ENCODE data around the gene PERM1. TPM values are rescaled to one million over a fixed set of nuclear protein-coding genes. Genes with fewer than 3 reads are reported as not detected.
A peak's percentile ranks its signal among the peaks of the same experiment; 100 is the strongest.

PERM1 gene
- total RNA-seq, 1 experiment from 2014 or later: not detected

DNA sequence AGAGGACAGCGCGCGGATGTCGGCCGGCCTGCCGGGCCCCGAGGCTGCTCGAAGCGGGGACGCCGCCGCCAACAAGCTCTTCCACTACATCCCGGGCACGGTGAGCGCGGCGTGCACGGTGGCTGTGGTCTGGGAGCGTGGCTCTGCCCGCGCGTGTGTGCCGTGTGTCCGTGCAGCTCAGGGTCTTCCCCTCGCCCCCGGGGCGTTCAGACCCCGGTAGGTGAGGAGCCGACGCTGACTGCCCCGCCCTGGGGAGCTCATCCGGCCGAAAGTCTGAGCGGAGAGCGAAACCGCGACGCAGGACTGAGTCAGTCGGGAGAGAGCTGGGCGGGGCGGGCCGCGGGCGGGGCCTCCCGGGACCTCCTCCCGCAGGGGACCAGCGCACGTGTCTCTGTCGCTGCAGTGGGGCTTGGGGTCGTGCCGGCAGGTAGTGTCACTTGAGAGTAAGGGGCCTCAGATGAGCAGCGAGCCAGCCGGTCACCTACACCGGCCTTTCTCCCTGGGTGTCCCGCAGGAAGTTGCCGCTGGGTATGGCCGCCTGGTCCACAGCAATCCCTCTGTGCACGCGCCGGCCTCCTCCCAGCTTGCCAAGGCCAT is 15.1 kb downstream of the PERM1 start:
- peak; percentile 47 for DNase-seq (ENCODE audit: extremely low read depth, low read depth)

DNA sequence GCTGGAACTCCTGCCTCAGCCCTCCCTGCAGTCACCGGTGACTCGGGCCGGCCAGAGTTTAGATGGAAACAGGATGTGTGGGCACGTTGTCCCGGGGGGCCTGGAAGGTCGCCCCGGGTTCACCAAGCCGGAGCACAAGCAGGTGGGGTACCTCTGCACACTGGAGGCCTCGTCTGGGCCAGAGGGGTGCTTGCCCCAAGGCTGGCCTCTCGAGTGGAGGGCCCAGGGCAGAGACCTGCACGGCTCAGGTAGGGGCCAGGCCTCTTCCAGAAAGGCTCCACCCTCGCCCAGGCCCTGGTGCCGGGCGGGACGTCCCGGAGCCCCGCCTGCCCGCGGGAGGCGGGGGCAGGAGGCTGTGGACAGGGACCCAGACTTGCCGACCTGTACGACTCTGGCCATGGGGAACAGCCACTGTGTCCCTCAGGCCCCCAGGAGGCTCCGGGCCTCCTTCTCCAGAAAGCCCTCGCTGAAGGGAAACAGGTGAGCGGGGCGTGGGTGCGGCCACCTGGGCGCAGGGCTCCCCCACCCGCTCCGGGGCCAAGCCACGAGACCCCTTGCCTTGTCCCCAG is 15.7 kb downstream of the PERM1 start, which contains the start of gene PLEKHN1:
Gene PLEKHN1 (plus strand): TSS at position 348 of the 569 bp plus-strand sequence. CDS start 50 bp downstream, at position 398.
- DNase-seq (ENCODE audit: extremely low read depth, low read depth): no peak

DNA sequence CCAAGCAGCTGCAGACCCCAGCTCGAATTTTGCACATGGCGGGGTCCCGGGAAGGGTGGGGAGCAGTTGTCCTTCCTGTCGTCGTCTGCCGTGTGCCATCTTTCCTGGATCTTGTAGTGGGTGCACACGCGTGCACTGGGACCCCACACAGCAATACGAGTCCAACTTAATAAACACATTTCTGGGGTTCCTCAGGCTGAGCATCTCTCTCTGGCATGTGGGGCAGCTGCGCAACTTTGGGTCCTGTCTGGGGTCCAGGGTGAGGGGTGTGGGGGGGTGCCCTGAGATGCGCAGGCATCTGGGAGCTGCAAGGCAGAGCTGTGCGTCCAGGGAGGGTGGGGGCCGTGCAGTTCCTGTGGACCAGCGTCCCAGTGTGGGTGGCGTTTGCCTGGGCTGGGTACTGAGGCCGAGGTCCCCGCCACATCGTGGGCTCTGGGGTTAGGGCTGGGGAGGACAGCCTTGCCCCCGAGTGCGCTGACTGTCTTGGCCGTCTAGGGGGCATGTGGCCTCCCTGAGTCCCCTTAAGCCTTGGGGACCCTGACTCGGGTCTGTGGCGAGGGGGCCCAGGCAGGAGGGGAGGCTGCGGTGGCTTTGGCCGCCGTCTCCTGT is 16.3 kb downstream of the PERM1 start:
- DNase-seq (ENCODE audit: extremely low read depth, low read depth): no peak

GRCh38 chr1:964691-965525 is 17.0 kb downstream of the PERM1 start:
- no peak for DNase-seq (ENCODE audit: extremely low read depth, low read depth)

- DNase-seq (ENCODE audit: extremely low read depth, low read depth): no peak
These were observed 18.0 kb downstream of the PERM1 start for GRCh38 chr1:963746-964525.

DNA sequence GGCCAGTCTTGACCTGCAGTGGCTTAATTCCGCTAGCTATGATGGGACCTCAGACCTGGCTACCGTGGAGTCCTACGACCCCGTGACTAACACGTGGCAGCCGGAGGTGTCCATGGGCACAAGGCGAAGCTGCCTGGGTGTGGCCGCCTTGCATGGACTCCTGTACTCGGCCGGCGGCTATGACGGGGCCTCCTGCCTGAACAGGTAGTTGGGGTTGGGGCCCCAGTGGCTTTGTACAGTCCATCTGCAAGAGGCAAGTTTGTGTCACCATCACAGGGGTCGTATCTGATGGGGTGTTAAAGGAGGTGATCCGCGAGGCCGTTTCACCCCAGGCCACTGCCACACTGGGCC is 18.6 kb downstream of the PERM1 start:
- DNase-seq (ENCODE audit: extremely low read depth, low read depth): no peak

GRCh38 chr1:962381-963300 is 19.3 kb downstream of the PERM1 start:
- no peak for DNase-seq (ENCODE audit: extremely low read depth, low read depth)

DNA sequence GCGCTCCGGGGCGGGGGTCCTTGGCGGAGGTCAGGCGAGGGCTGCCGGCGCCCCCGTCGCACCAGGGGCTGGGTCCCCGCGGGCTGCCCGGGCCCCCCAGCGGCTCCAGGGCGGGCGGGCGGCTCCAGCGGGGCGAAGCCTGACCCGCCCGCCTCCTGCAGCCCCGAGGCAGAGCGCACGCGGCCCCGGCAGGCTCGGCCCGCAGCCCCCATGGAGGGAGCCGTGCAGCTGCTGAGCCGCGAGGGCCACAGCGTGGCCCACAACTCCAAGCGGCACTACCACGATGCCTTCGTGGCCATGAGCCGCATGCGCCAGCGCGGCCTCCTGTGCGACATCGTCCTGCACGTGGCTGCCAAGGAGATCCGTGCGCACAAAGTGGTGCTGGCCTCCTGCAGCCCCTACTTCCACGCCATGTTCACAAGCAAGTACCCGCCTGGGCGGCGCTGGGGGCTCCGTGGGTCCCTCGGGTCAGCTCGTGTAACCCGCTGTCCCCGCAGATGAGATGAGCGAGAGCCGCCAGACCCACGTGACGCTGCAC is 20.7 kb downstream of the PERM1 start:
- DNase-seq (ENCODE audit: extremely low read depth, low read depth): no peak

- DNase-seq (ENCODE audit: extremely low read depth, low read depth): no peak
These were observed 21.3 kb downstream of the PERM1 start, which contains the start of gene KLHL17 for GRCh38 chr1:960363-961131. KLHL17 (plus strand) TSS chr1:960584; CDS start chr1:960694, 110 bp downstream.

- no peak for DNase-seq (ENCODE audit: extremely low read depth, low read depth)
These were observed 22.0 kb downstream of the PERM1 start for GRCh38 chr1:959731-960362.

DNA sequence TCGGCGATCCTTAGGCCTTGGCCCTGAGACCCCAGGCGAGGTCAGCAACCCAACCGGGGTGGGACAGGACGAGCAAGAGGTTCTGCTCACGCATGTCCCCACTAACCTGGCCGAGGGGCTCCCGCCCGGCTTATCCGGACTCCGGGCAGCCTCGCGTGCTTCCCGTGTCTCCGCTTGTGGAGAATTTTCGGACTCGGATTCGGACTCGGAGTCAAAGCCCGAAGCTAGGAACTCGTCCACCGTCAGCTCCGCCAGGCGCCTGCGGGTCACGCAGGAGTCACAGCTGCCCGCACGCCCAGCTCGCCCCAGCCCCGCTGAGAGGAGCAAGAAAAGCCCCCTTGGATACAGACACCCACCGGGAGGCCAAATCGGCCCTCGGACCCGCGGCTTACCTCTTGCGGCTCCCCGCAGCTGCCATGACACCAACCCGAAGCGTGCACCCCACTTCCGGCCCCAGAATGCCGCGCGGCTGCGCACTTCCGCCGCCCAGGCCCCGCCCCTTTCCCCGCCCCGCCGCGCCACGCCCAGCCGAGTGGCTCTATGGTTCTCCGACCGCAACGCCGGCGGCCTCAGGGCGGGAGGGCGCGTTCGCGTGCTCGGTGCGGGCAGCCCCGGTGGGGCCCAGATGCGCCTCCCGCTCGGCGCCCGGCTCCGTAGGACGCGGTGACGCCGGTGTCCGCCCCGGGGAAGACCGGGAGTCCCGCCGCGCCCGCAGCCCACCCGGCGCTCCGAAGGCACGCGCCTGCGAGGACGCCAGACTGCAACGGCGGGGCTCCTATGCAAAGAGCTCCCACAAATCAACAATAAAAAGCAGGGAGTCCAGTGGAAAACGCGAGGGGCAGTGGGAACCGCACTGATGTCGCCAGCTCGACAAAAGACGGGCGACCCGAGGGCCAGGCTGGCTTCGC is 22.8 kb downstream of the PERM1 start, which contains the start of gene NOC2L:
Gene NOC2L (minus strand): TSS at position 434 of the 908 bp plus-strand sequence. CDS start 16 bp downstream, at position 418.
- peak; percentile 76 for DNase-seq (ENCODE audit: extremely low read depth, low read depth)

DNA sequence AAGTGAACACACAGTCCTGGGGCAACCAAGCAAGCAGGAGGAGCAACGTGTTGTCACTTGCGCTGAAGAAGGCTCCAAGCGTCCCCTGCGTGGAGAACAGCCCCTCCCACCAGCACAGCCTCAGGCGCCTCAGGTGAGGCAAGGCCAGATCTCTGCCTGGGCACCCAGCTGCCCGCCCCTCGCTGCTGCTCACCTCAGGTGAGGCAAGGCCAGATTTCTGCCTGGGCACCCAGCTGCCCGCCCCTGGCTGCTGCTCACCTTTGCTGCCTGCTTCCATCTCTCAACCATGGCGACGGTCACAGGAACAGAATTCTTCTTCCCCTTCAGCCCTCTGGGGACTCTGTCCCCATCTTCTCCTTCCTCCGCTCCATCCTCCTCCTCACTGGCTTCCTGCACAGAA is 25.3 kb downstream of the PERM1 start:
- no peak for DNase-seq (ENCODE audit: extremely low read depth, low read depth)

- no peak for DNase-seq (ENCODE audit: extremely low read depth, low read depth)
These were observed 26.4 kb downstream of the PERM1 start for GRCh38 chr1:955474-955873.

DNA sequence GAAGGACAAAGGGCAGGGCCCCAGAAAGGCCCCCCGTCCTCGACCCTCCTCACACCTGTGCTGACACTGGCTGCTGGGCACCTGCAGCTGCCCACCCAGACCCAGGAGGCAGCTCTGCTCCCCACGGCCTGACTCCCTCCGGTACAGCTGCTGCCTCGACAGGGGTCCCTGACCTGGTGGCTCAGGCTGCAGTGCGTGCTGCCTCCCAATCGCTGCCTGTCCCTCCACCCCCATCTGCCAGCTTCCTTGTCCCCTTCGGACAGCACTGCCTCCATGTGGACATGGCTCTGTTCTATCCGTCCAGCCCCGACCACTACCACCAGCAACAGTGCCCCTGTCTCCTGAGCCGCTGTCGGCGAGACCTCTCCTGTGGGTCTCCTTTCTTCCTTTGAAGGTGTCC is 27.0 kb downstream of the PERM1 start:
- no peak for DNase-seq (ENCODE audit: extremely low read depth, low read depth)

GRCh38 chr1:953524-954320 is 28.2 kb downstream of the PERM1 start:
- DNase-seq (ENCODE audit: extremely low read depth, low read depth): no peak

DNA sequence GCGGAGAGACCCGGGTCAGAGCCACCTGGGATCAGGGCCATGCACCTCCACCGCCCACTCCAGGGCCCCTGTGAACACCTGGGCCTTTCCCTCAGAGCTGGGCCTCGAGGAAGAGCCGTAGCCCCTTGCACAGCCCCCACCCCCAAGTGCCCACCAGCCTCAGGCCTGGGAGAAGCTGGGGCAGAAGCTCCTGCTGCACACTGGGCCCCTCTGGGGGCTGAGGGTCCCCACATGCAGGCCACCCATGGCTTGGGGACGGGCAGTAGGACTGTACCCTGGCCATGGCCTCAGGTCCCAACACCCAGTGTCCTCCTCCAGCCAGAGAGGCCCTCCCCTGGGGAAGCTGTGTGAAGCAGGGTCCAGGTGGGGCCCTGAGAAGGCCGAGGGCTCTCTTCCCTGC is 29.3 kb downstream of the PERM1 start:
- DNase-seq (ENCODE audit: extremely low read depth, low read depth): no peak

All from NCI-H460 (cell line).